ENCODE measurements around the gene PVALB.

- TF ChIP-seq CTCF (IDR thresholded peaks at IDR 0.05; ENCODE audit: extremely low read depth in 1 of 2, insufficient read depth in 1 of 2, low read depth in 1 of 2, low read length in 2 of 2) (no peak), POLR2AphosphoS5 (IDR thresholded peaks at IDR 0.05; ENCODE audit: insufficient read depth, low read depth, low read length) (no peak), POLR2A (IDR thresholded peaks at IDR 0.05; ENCODE audit: low read depth, low read length) (no peak), EZH2 (IDR thresholded peaks at IDR 0.05; ENCODE audit: borderline replicate concordance, low read depth, low read length, severe bottlenecking) (no peak), MYC (IDR thresholded peaks at IDR 0.05; ENCODE audit: low read depth, low read length) (no peak), GATA2 (IDR thresholded peaks at IDR 0.05; ENCODE audit: insufficient read depth, insufficient read length, low read depth, low read length) (no peak), MAX (IDR thresholded peaks at IDR 0.05; ENCODE audit: insufficient read depth, insufficient read length) (no peak), FOS (IDR thresholded peaks at IDR 0.05; ENCODE audit: borderline replicate concordance, insufficient read depth, low read length) (no peak), JUN (IDR thresholded peaks at IDR 0.05; ENCODE audit: borderline replicate concordance, insufficient read depth, insufficient read length, low read depth) (no peak)
Observed at GRCh38 chr22:36846271-36846670, 29.4 kb upstream of the PVALB start.
